ENCODE data around the gene CEBPZOS. TPM values are rescaled to one million over a fixed set of nuclear protein-coding genes. Genes with fewer than 3 reads are reported as not detected.

The CEBPZOS gene
- total RNA-seq, 4 donors from 2014 or later = 20.0 to 22.8 (median 21.4) TPM

- no peak for TF ChIP-seq CTCF (IDR thresholded peaks at IDR 0.05; ENCODE audit: low read depth)
Observed at GRCh38 chr2:37156857-37157714, 39.2 kb upstream of the CEBPZOS start, which contains the start of gene EIF2AK2. Gene EIF2AK2, minus strand, starts transcription at chr2:37156980. Its CDS starts 9,174 bp downstream, at chr2:37147806.

DNA sequence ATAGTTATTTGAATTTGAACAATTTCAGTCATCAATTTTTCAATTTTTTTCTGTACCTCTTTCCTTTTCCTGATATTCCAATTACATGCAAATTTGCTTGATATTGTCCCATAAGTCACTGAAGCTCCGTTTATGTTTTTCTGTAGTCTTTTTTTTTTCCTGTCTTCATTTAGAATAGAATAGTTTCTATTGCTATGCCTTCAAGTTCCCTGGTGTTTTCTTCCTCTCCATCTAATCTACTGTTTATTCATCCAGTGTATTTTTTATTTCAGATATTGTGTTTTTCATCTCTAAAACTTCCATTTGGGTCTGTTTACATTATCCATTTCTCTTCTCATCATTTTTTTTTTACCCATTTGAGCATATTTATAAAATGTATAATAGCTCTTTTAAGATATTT, 31.5 kb upstream of the CEBPZOS start:
- TF ChIP-seq CTCF (IDR thresholded peaks at IDR 0.05; ENCODE audit: low read depth) = no peak

- no peak for TF ChIP-seq CTCF (IDR thresholded peaks at IDR 0.05; ENCODE audit: low read depth)
Observed at GRCh38 chr2:37167636-37168180, 28.6 kb upstream of the CEBPZOS start.

DNA sequence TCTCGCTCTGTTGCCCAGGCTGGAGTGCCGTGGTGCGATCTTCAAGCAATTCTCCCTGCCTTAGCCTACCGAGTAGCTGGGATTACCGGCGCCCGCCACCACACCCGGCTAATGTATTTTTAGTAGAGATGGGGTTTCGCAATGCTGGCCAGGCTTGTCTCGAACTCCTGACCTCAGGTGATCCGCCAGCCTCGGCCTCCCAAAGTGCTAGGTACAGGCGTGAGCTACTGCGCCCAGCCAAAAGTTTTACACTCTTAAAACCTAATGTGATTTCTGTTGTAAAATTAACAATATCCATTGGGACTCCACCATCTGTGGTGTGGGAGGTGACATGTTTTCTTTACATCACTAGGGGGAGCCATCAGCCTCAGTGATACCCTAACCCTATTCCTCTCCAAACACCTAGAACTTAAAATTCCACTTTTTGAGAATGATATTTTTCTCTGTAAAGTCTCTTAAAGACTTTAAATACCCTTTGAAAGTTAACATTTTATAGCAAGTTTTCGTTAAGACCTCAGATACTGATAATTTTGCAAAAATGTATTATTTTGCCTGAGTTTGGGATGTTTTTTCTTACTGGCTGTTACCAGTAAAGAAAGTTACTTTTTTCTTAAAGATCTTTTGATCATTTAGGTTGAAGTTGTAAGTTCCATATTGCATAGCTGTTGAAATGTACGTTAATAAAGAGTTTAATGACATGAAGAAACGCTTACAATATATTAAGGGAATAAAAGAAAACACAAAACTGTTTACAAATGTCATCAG, 27.9 kb upstream of the CEBPZOS start:
- no peak for TF ChIP-seq CTCF (IDR thresholded peaks at IDR 0.05; ENCODE audit: low read depth)

GRCh38 chr2:37171624-37171950, 24.7 kb upstream of the CEBPZOS start:
- no peak for TF ChIP-seq CTCF (IDR thresholded peaks at IDR 0.05; ENCODE audit: low read depth)

DNA sequence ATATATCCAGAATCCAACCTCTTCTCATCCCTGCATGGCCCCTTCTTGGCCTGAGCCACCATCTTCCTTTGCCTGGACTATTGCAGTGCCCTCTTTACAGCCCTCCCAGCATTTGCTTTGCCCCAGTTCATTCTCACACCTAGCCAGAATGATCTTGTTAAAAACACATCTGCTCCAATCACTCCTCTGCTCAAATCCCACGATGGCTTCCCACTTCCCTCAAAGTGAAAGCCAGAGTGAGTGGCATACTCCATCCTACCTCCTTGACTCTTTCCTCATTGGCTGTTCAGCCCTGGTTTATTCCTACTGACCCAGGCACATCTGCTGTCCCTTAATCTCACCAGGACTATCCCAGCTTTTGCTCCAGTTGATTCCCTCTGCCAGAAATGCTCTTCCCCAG, 22.6 kb upstream of the CEBPZOS start:
- no peak for TF ChIP-seq CTCF (IDR thresholded peaks at IDR 0.05; ENCODE audit: low read depth)
